RWPE2 (cell line): ENCODE data around the gene SEMA3D.

Source experiments
- ATAC-seq: fragments of 200-7000 bp; cut with Tn5 transposase; 3 replicates; pipeline ENCODE4 v1.9.1; 2021; ENCODE audit warnings: low read depth
- DNase-seq: peaks from one replicate; pipeline ENCODE4 v3.0.0-alpha.2; 2020; ENCODE audit warnings: low spot score
- H3K27ac ChIP-seq: fragments of 450-650 bp; 2 replicates; pipeline ENCODE4 v1.5.1; 2017; ENCODE audit warnings: mild to moderate bottlenecking; ENCODE audit not compliant: poor library complexity, severe bottlenecking
- H3K27me3 ChIP-seq: fragments of 250-450 bp; sonication (Bioruptor Pico); 2 replicates; pipeline ENCODE4 v1.5.1; 2021; ENCODE audit warnings: mild to moderate bottlenecking, moderate library complexity; ENCODE audit not compliant: insufficient read depth, poor library complexity, severe bottlenecking
- H3K36me3 ChIP-seq: fragments of 250-450 bp; sonication (Bioruptor Pico); 2 replicates; pipeline ENCODE4 v1.5.1; 2020; ENCODE audit warnings: low read depth, mild to moderate bottlenecking, moderate library complexity
- H3K4me1 ChIP-seq: fragments of 250-450 bp; sonication (Bioruptor Pico); 2 replicates; pipeline ENCODE4 v1.5.1; 2021; ENCODE audit warnings: mild to moderate bottlenecking, moderate library complexity; ENCODE audit not compliant: insufficient read depth, poor library complexity, severe bottlenecking
- H3K4me3 ChIP-seq: fragments of 250-450 bp; sonication (Bioruptor Pico); 2 replicates; pipeline ENCODE4 v1.5.1; 2021; ENCODE audit warnings: mild to moderate bottlenecking, moderate library complexity; ENCODE audit not compliant: severe bottlenecking
- H3K9me3 ChIP-seq: fragments of 250-450 bp; sonication (Bioruptor Pico); 2 replicates; pipeline ENCODE4 v1.5.1; 2021; ENCODE audit warnings: mild to moderate bottlenecking, moderate library complexity; ENCODE audit not compliant: severe bottlenecking
- CTCF ChIP-seq: fragments of 450-650 bp; IDR thresholded peaks from one replicate; pipeline ENCODE4 v1.5.1; 2017; ENCODE audit warnings: mild to moderate bottlenecking, moderate library complexity; ENCODE audit not compliant: poor library complexity, severe bottlenecking

SEMA3D gene

GRCh38 chr7:85144771-85145170 is 42.1 kb downstream of the SEMA3D start:
- H3K27me3 ChIP-seq = no peaks in the 10 kb centered on the region

GRCh38 chr7:85135977-85136376 is 50.9 kb downstream of the SEMA3D start:
- Histone ChIP-seq H3K4me1 (peaks cover 18% of the 10 kb centered on the region), H3K27ac (peak overlapping the region; percentile 90), H3K27me3 (no peaks in the 10 kb centered on the region), H3K9me3 (no peaks in the 10 kb centered on the region), H3K4me3 (no peak overlapping the region), H3K36me3 (no peaks in the 10 kb centered on the region)
- ATAC-seq (peak; percentile 99), DNase-seq (no peak)
- no peak for TF ChIP-seq CTCF

More at GRCh38 chr7:85144771-85145170, 42.1 kb downstream of the SEMA3D start:
- H3K36me3 ChIP-seq = no peaks in the 10 kb centered on the region
- no peak overlapping the region for H3K4me3 ChIP-seq
- ATAC-seq (no peak), DNase-seq (no peak)
- no peaks in the 10 kb centered on the region for H3K9me3 ChIP-seq
- H3K4me1 ChIP-seq = no peaks in the 10 kb centered on the region
- H3K27ac ChIP-seq = no peak overlapping the region
- no peak for TF ChIP-seq CTCF

- Histone ChIP-seq H3K4me3 (no peak overlapping the region), H3K9me3 (no peaks in the 10 kb centered on the region), H3K4me1 (peaks cover 18% of the 10 kb centered on the region), H3K27me3 (no peaks in the 10 kb centered on the region), H3K36me3 (no peaks in the 10 kb centered on the region), H3K27ac (no peak overlapping the region)
- no peak for TF ChIP-seq CTCF
- ATAC-seq = no peak
- no peak for DNase-seq
Measured at GRCh38 chr7:85133560-85133959, 53.3 kb downstream of the SEMA3D start.

- H3K36me3 ChIP-seq = no peaks in the 10 kb centered on the region
- no peaks in the 10 kb centered on the region for H3K9me3 ChIP-seq
- no peak for TF ChIP-seq CTCF
- no peak for ATAC-seq
- H3K4me3 ChIP-seq = no peak overlapping the region
- no peaks in the 10 kb centered on the region for H3K27me3 ChIP-seq
- no peak for DNase-seq
- no peak overlapping the region for H3K27ac ChIP-seq
- H3K4me1 ChIP-seq = peaks cover 18% of the 10 kb centered on the region
Measured at GRCh38 chr7:85133006-85133405, 53.9 kb downstream of the SEMA3D start.

- DNase-seq (no peak), ATAC-seq (no peak)
- peaks cover 4% of the 10 kb centered on the region for H3K4me1 ChIP-seq
- H3K9me3 ChIP-seq = no peaks in the 10 kb centered on the region
- H3K4me3 ChIP-seq = no peak overlapping the region
- no peaks in the 10 kb centered on the region for H3K27me3 ChIP-seq
- H3K27ac ChIP-seq = no peak overlapping the region
- no peaks in the 10 kb centered on the region for H3K36me3 ChIP-seq
- TF ChIP-seq CTCF = no peak
Measured at GRCh38 chr7:85130702-85131101, 56.2 kb downstream of the SEMA3D start.
